ENCODE data around the gene JADE3. TPM values are rescaled to one million over a fixed set of nuclear protein-coding genes. Genes with fewer than 3 reads are reported as not detected.

JADE3 gene
- total RNA-seq, 1 donor from 2014 or later = 2.9 TPM

- DNase-seq (ENCODE audit: low spot score) = no peak
Observed at GRCh38 chrX:47026198-47026597, 114.0 kb downstream of the JADE3 start.

- peak; percentile 69 for DNase-seq (ENCODE audit: low spot score)
Observed at GRCh38 chrX:47030339-47030738, 118.1 kb downstream of the JADE3 start.

- DNase-seq (ENCODE audit: low spot score) = no peak
Observed at GRCh38 chrX:47047989-47048388, 135.8 kb downstream of the JADE3 start.

- DNase-seq (ENCODE audit: low spot score) = no peak
Observed at GRCh38 chrX:47059142-47059874, 147.1 kb downstream of the JADE3 start.

- DNase-seq (ENCODE audit: low spot score) = no peak
Observed at GRCh38 chrX:47060708-47061107, 148.5 kb downstream of the JADE3 start.

GRCh38 chrX:47061238-47061919 lies 149.2 kb downstream of the JADE3 start:
- no peak for DNase-seq (ENCODE audit: low spot score)

- no peak for DNase-seq (ENCODE audit: low spot score)
Observed at GRCh38 chrX:47063179-47063578, 151.0 kb downstream of the JADE3 start.

GRCh38 chrX:47068214-47068613 lies 156.0 kb downstream of the JADE3 start:
- no peak for DNase-seq (ENCODE audit: low spot score)

- no peak for DNase-seq (ENCODE audit: low spot score)
Observed at GRCh38 chrX:47068720-47069119, 156.5 kb downstream of the JADE3 start.

- no peak for DNase-seq (ENCODE audit: low spot score)
Observed at GRCh38 chrX:47078129-47079043, 166.2 kb downstream of the JADE3 start, which contains the start of gene RGN. Gene RGN (plus strand): TSS chrX:47078443. CDS start chrX:47081145, 2,702 bp downstream.

- no peak for DNase-seq (ENCODE audit: low spot score)
Observed at GRCh38 chrX:47080215-47080914, 168.1 kb downstream of the JADE3 start.

GRCh38 chrX:47080915-47081236 lies 168.7 kb downstream of the JADE3 start:
- no peak for DNase-seq (ENCODE audit: low spot score)

- peak; percentile 9 for DNase-seq (ENCODE audit: low spot score)
Observed at GRCh38 chrX:47091149-47091775, 179.0 kb downstream of the JADE3 start.

- DNase-seq (ENCODE audit: low spot score) = peak; percentile 16
Observed at GRCh38 chrX:47093248-47093647, 181.0 kb downstream of the JADE3 start.

- no peak for DNase-seq (ENCODE audit: low spot score)
Observed at GRCh38 chrX:47093860-47094259, 181.6 kb downstream of the JADE3 start.

- DNase-seq (ENCODE audit: low spot score) = no peak
Observed at GRCh38 chrX:47097018-47097417, 184.8 kb downstream of the JADE3 start.

GRCh38 chrX:47098338-47099094 lies 186.3 kb downstream of the JADE3 start:
- DNase-seq (ENCODE audit: low spot score) = no peak

- no peak for DNase-seq (ENCODE audit: low spot score)
Observed at GRCh38 chrX:47101206-47101605, 189.0 kb downstream of the JADE3 start.

Data from umbilical cord (tissue), 2 donors.